ENCODE measurements around the gene AATF. TPM values are rescaled to one million over a fixed set of nuclear protein-coding genes. Genes with fewer than 3 reads are reported as not detected.

AATF gene
- total RNA-seq, 1 experiment from 2014 or later, result 186 TPM

DNA sequence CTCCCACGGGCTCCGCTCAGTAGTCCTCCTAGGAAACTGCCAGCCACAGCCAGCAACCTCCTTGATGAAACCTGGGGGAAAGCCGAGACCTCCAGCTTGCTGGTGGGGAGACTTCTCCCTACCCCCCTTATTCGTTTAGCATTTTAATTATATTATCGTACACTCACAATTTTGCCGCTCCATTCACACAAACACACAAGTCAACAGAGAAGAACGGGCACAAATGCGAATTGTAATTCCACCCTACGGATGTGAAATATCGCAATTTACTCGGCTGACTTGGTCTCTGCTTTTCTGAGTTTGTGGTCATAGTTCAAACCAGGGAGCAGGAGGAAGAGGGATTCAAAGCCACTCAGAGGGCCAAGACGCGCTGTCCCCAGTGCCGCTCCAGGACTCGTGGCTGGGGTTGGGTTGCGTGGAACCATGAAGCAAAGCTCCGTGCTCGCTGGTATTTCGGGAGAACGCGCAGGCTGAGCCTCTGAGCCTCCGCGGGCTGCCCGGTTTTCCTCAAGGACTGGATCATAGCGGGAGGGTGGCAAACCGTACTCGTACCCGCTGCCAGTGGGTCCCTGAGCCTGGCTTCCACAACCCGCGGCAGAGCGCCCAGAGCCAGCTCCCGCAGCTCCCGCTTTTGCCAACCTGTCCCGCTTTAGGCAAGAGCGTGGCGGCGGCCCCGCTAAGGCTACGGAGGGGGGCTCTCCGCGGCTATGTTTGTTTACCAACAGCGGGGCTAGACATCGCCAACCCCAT lies 9.5 kb upstream of the AATF start:
- intact Hi-C loops (cut with micrococcal nuclease; ENCODE audit: unreplicated experiment), result no loop called here
- H3K27me3 Mint-ChIP-seq (ENCODE audit: unreplicated experiment), result peaks cover 89% of the 10 kb centered on the region
- peaks cover 18% of the 10 kb centered on the region for H3K36me3 Mint-ChIP-seq (ENCODE audit: insufficient read depth, unreplicated experiment)
- H3K27ac Mint-ChIP-seq (ENCODE audit: unreplicated experiment), result no peak overlapping the region
- CTCF ChIA-PET, result interaction anchor here (1.0 to 1.6 kb wide), 3 partner anchors 10 to 15 kb away, joined by 3 to 6 read pairs (median 4); partner anchors contain the start of gene AATF
- no TSS peak for BruUV-seq (replicated peaks)
- no peaks in the 10 kb centered on the region for H3K9me3 Mint-ChIP-seq (ENCODE audit: low read depth, unreplicated experiment)
- peak overlapping the region; percentile 74 for H3K4me3 Mint-ChIP-seq (ENCODE audit: low read depth, unreplicated experiment)
- TF ChIP-seq, protein P1, sequence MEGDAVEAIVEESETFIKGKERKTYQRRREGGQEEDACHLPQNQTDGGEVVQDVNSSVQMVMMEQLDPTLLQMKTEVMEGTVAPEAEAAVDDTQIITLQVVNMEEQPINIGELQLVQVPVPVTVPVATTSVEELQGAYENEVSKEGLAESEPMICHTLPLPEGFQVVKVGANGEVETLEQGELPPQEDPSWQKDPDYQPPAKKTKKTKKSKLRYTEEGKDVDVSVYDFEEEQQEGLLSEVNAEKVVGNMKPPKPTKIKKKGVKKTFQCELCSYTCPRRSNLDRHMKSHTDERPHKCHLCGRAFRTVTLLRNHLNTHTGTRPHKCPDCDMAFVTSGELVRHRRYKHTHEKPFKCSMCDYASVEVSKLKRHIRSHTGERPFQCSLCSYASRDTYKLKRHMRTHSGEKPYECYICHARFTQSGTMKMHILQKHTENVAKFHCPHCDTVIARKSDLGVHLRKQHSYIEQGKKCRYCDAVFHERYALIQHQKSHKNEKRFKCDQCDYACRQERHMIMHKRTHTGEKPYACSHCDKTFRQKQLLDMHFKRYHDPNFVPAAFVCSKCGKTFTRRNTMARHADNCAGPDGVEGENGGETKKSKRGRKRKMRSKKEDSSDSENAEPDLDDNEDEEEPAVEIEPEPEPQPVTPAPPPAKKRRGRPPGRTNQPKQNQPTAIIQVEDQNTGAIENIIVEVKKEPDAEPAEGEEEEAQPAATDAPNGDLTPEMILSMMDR (IDR thresholded peaks at IDR 0.05; ENCODE audit: unreplicated experiment), result no peak
- DNase-seq, result no peak
- H3K4me1 Mint-ChIP-seq (ENCODE audit: low read depth, unreplicated experiment), result peaks cover 34% of the 10 kb centered on the region

DNA sequence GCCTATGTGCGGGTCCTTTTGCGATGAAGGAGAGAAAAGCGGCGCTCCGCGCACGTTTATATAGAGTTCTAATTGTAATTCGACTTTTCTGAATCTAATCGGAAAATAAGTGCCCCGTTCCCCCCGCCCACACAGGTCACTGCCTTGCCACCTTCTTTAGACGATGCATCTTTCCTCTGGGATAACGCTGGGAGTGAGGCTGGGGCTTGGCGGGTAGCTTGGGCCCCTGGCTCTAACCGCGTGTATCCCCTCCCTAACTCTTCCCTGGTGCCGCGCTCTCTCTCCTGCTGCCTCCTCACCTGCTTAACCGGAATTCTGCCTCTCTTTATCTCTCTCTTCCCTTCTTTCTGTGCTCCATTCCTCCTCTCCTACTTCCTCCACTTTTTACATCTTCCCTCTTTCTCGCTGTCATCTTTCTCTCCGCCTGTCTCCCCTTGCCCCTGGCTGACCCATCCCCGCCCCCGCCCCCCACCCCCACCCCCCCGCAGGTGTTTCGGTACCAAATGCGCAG lies 8.9 kb upstream of the AATF start:
- Mint-ChIP-seq H3K27me3 (ENCODE audit: unreplicated experiment) (peaks cover 87% of the 10 kb centered on the region), H3K36me3 (ENCODE audit: insufficient read depth, unreplicated experiment) (peaks cover 18% of the 10 kb centered on the region), H3K27ac (ENCODE audit: unreplicated experiment) (no peak overlapping the region), H3K4me1 (ENCODE audit: low read depth, unreplicated experiment) (peaks cover 34% of the 10 kb centered on the region), H3K9me3 (ENCODE audit: low read depth, unreplicated experiment) (no peaks in the 10 kb centered on the region), H3K4me3 (ENCODE audit: low read depth, unreplicated experiment) (no peak overlapping the region)
- TF ChIP-seq, protein P1 (IDR thresholded peaks at IDR 0.05; ENCODE audit: unreplicated experiment), result no peak
- intact Hi-C loops (cut with micrococcal nuclease; ENCODE audit: unreplicated experiment), result no loop called here
- CTCF ChIA-PET, result interaction anchor here (0.6 to 1.0 kb wide), 2 partner anchors 9 to 53 kb away, joined by 3 to 5 read pairs; partner anchors contain the start of gene AATF
- DNase-seq, result no peak
- BruUV-seq (replicated peaks), result no TSS peak

DNA sequence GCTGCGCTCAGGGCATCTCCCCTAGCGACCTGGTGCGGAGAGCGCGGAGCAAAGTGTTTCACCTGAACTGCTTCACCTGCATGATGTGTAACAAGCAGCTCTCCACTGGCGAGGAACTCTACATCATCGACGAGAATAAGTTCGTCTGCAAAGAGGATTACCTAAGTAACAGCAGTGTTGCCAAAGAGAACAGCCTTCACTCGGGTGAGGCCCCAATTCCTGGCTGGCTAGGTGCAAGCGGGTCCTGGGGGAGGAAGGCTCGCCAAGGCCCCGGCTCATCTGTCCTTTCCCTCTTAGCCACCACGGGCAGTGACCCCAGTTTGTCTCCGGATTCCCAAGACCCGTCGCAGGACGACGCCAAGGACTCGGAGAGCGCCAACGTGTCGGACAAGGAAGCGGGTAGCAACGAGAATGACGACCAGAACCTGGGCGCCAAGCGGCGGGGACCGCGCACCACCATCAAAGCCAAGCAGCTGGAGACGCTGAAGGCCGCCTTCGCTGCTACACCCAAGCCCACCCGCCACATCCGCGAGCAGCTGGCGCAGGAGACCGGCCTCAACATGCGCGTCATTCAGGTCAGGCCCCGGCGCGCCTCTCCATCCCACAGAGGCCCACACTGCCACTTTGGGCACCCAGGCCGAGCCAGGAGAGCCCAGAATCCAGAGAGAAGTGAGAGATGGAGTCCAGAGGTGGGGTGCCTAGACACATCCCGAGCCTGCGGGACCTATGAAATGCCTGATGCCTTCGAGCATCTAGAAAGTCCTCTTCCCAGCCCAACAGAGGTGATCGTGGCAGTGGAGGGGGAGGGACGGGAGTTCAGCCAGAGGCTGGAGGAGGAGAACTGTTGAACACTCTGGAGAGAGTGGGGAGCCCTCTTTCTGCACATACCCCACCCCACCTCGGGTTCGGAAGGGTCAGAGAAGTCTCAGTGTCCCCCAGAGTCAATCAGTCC lies 8.2 kb upstream of the AATF start:
- CTCF ChIA-PET, result interaction anchor here (0.6 to 1.0 kb wide), 2 partner anchors 9 to 52 kb away, joined by 3 to 5 read pairs; partner anchors contain the start of gene AATF
- no peak for DNase-seq
- BruUV-seq (replicated peaks), result no TSS peak
- Mint-ChIP-seq H3K27ac (ENCODE audit: unreplicated experiment) (no peak overlapping the region), H3K4me1 (ENCODE audit: low read depth, unreplicated experiment) (peaks cover 28% of the 10 kb centered on the region), H3K36me3 (ENCODE audit: insufficient read depth, unreplicated experiment) (peaks cover 15% of the 10 kb centered on the region), H3K27me3 (ENCODE audit: unreplicated experiment) (peaks cover 87% of the 10 kb centered on the region), H3K9me3 (ENCODE audit: low read depth, unreplicated experiment) (no peaks in the 10 kb centered on the region), H3K4me3 (ENCODE audit: low read depth, unreplicated experiment) (no peak overlapping the region)
- TF ChIP-seq, protein P1 (IDR thresholded peaks at IDR 0.05; ENCODE audit: unreplicated experiment), result no peak
- intact Hi-C loops (cut with micrococcal nuclease; ENCODE audit: unreplicated experiment), result no loop called here

DNA sequence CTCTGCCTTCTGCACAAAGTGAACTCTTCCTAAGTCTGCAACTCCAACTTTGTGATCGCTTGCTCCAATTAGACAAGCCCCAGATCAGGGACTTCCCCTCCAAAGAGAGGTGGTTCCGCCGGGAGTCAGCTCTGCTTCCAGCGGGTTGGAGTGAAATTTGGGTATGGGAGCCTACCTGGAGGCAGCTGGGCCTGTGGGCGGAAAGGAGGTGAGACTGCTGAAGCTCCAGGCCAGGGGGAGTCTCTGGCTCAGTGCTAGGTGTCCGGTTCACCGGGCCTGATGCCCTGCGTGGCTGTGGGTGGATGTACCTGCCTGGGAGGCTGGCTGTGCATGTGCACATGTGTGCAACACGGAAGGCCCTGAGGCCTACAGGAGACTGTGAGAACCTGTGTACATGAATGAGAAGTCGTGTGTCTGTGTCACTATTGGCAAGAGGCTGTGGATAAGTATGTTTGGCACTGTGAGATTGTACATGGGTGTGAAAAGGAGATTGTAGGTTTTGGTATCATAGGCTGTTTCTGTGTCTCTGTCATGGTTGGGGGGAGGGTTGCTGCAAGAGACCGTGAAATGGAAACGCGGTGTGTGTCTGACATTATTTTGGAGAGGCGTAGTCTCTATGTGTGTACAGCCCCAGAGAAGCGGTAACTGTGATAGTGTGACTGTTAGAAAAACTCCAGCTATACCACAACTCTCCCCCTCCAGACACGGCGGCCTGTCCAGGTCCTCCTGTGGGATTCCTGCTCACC lies 7.3 kb upstream of the AATF start:
- H3K36me3 Mint-ChIP-seq (ENCODE audit: insufficient read depth, unreplicated experiment), result peaks cover 8% of the 10 kb centered on the region
- no peak for DNase-seq
- BruUV-seq (replicated peaks), result no TSS peak
- TF ChIP-seq, protein P1 (IDR thresholded peaks at IDR 0.05; ENCODE audit: unreplicated experiment), result no peak
- peaks cover 87% of the 10 kb centered on the region for H3K27me3 Mint-ChIP-seq (ENCODE audit: unreplicated experiment)
- intact Hi-C loops (cut with micrococcal nuclease; ENCODE audit: unreplicated experiment), result no loop called here
- no peak overlapping the region for H3K4me3 Mint-ChIP-seq (ENCODE audit: low read depth, unreplicated experiment)
- CTCF ChIA-PET, result no interaction called here
- H3K9me3 Mint-ChIP-seq (ENCODE audit: low read depth, unreplicated experiment), result no peaks in the 10 kb centered on the region
- no peak overlapping the region for H3K27ac Mint-ChIP-seq (ENCODE audit: unreplicated experiment)
- H3K4me1 Mint-ChIP-seq (ENCODE audit: low read depth, unreplicated experiment), result peaks cover 20% of the 10 kb centered on the region

Measured in Calu3 (cell line).